CD14-positive monocyte (primary cell): ENCODE results near the gene HM13. TPM values are rescaled to one million over a fixed set of nuclear protein-coding genes. Genes with fewer than 3 reads are reported as not detected.

Experiments used
- DNase-seq, 3 donors: peaks; one replicate each; pipeline ENCODE4 v3.0.0-alpha.2; 2011 to 2022
- H2AFZ ChIP-seq: 2 replicates; pipeline ENCODE4 v1.6.0; 2012; ENCODE audit warnings: mild to moderate bottlenecking, low read depth, low read length, inconsistent platforms; ENCODE audit not compliant: insufficient read depth, poor library complexity, severe bottlenecking
- H3K27ac ChIP-seq, 2 donors: 1 replicate in 1 of 2; 2 replicates in 1 of 2; pipeline ENCODE4 v1.5.1; 2012 to 2013; ENCODE audit warnings: low read length in 2 of 2, control low read depth in 1 of 2, inconsistent platforms in 1 of 2, low read depth in 1 of 2, mild to moderate bottlenecking in 1 of 2
- H3K27me3 ChIP-seq, 2 donors: one replicate each; pipeline versions ENCODE4 v1.6.0 to v1.6.1; 2011 to 2013; ENCODE audit warnings: low read length in 2 of 2; ENCODE audit not compliant: control insufficient read depth in 2 of 2, insufficient read depth in 2 of 2
- H3K36me3 ChIP-seq, 2 donors: replicated peaks in 1 of 2; 1 replicate in 1 of 2; 2 replicates in 1 of 2; pipeline versions ENCODE4 v1.5.1 to v1.6.1; 2012 to 2013; ENCODE audit warnings: low read length in 2 of 2, control low read depth in 1 of 2, inconsistent platforms in 1 of 2, mild to moderate bottlenecking in 1 of 2; ENCODE audit not compliant: insufficient read depth in 2 of 2, control insufficient read depth in 1 of 2
- H3K4me1 ChIP-seq, 2 donors: 1 replicate in 1 of 2; 2 replicates in 1 of 2; pipeline versions ENCODE4 v1.5.1 to v1.6.1; 2012 to 2013; ENCODE audit warnings: low read length in 2 of 2, control low read depth in 1 of 2, inconsistent platforms in 1 of 2, mild to moderate bottlenecking in 1 of 2, moderate library complexity in 1 of 2; ENCODE audit not compliant: insufficient read depth in 2 of 2, control insufficient read depth in 1 of 2
- H3K4me2 ChIP-seq: replicated peaks from 2 replicates; pipeline ENCODE3; 2012; ENCODE audit warnings: low read length, moderate library complexity, mild to moderate bottlenecking; ENCODE audit not compliant: poor library complexity, severe bottlenecking; ENCODE audit errors: extremely low read depth
- H3K4me3 ChIP-seq, 3 experiments: fragments of 200-600 bp in 1 of 3; sonication (generic) in 1 of 3; replicated peaks in 1 of 3; 1 replicate in 2 of 3; 2 replicates in 1 of 3; pipeline ENCODE4 v1.5.1; 2011 to 2013; ENCODE audit warnings: low read length in 3 of 3, mild to moderate bottlenecking in 3 of 3, control low read depth in 2 of 3, low read depth in 2 of 3, inconsistent platforms in 1 of 3, moderate library complexity in 1 of 3
- H3K79me2 ChIP-seq: 2 replicates; pipeline ENCODE4 v1.6.0; 2012; ENCODE audit warnings: mild to moderate bottlenecking, control low read depth, inconsistent platforms, low read length, moderate library complexity; ENCODE audit not compliant: insufficient read depth
- H3K9ac ChIP-seq: 2 replicates; pipeline ENCODE4 v1.6.0; 2017; ENCODE audit warnings: low read length, mild to moderate bottlenecking; ENCODE audit not compliant: insufficient read depth, poor library complexity, severe bottlenecking
- H3K9me3 ChIP-seq, 2 donors: replicated peaks in 1 of 2; 1 replicate in 1 of 2; 2 replicates in 1 of 2; pipeline versions ENCODE4 v1.5.1 to v1.6.1; 2012 to 2013; ENCODE audit warnings: low read length in 2 of 2, control low read depth in 1 of 2; ENCODE audit not compliant: control insufficient read depth in 1 of 2, insufficient read depth in 1 of 2
- H4K20me1 ChIP-seq: 2 replicates; pipeline ENCODE4 v1.6.0; 2012; ENCODE audit warnings: mild to moderate bottlenecking, low read length, control low read depth, moderate library complexity; ENCODE audit not compliant: insufficient read depth
- H3K27ac Mint-ChIP-seq, 7 donors: one replicate each; pipeline ENCODE4 v1.8.0; 2020; ENCODE audit warnings: mild to moderate bottlenecking in 7 of 7, mixed read lengths in 7 of 7, moderate library complexity in 6 of 7, inconsistent platforms in 2 of 7
- H3K27me3 Mint-ChIP-seq, 3 donors: one replicate each; pipeline ENCODE4 v1.8.0; 2021 to 2022; ENCODE audit warnings: low read depth in 3 of 3, mild to moderate bottlenecking in 3 of 3, mixed read lengths in 3 of 3, moderate library complexity in 3 of 3, inconsistent platforms in 1 of 3
- H3K36me3 Mint-ChIP-seq, 2 donors: one replicate each; pipeline ENCODE4 v1.8.0; 2020; ENCODE audit warnings: mixed read lengths in 2 of 2, inconsistent platforms in 1 of 2, mild to moderate bottlenecking in 1 of 2
- H3K4me1 Mint-ChIP-seq: one replicate; pipeline ENCODE4 v1.8.0; 2020; ENCODE audit warnings: mild to moderate bottlenecking, mixed read lengths
- H3K4me3 Mint-ChIP-seq, 2 donors: one replicate each; pipeline ENCODE4 v1.8.0; 2020; ENCODE audit warnings: mild to moderate bottlenecking in 2 of 2, mixed read lengths in 2 of 2, moderate library complexity in 1 of 2
- H3K9me3 Mint-ChIP-seq, 7 donors: one replicate each; pipeline ENCODE4 v1.8.0; 2020 to 2022; ENCODE audit warnings: mixed read lengths in 7 of 7, mild to moderate bottlenecking in 6 of 7, moderate library complexity in 6 of 7, inconsistent platforms in 2 of 7
- WGBS: methylation state at CpG from one replicate; pipeline ENCODE4 v1.1.5; 2013; ENCODE audit warnings: missing lambda C conversion rate; ENCODE audit not compliant: insufficient coverage; 5-methylcytosine and 5-hydroxymethylcytosine counted together
- intact Hi-C, 2 donors: fragments of 100-400 bp; cut with micrococcal nuclease; formaldehyde crosslinking; loops; one replicate each; pipeline versions ENCODE4 v1.15.0 to v1.15.1; 2023
- polyA plus RNA-seq, 3 donors: library from polyadenylated mRNA; depleted of rRNA in 1 of 3; unstranded in 2 of 3; stranded (reverse) in 1 of 3; fragments of 300-500 nt in 2 of 3; fragments of >200 nt in 1 of 3; fragmentation: Illumina TruSeq in 2 of 3; gene quantifications; 1 replicate in 2 of 3; 2 replicates in 1 of 3; pipeline ENCODE4 v1.2.3, GENCODE V29; 2012 to 2021
- TF ChIP-seq, protein P1 (sequence below): fragments of 200-600 bp; IDR thresholded peaks from one replicate; pipeline ENCODE4 v1.8.0; 2022; ENCODE audit warnings: antibody characterized with exemption, mild to moderate bottlenecking

The HM13 gene
- polyA plus RNA-seq, 3 donors, result 199 to 329 (median 320) TPM

- Mint-ChIP-seq H3K9me3 (no peaks in the 10 kb centered on the region), H3K4me1 (peaks cover 32% of the 10 kb centered on the region), H3K27ac (peak overlapping the region in 4 of 7 donors; percentile 54 to 91 (median 80)), H3K27me3 (no peaks in the 10 kb centered on the region), H3K36me3 (peaks cover 67 to 96% of the 10 kb centered on the region in 2 donors), H3K4me3 (no peak overlapping the region)
- Histone ChIP-seq H3K79me2 (peaks cover 91% of the 10 kb centered on the region), H3K27me3 (no peaks in the 10 kb centered on the region), H3K4me2 (no peak overlapping the region), H3K27ac (peak overlapping the region in 1 of 2 donors; percentile 80), H3K4me3 (no peak overlapping the region), H2AFZ (no peak overlapping the region), H3K9ac (no peak overlapping the region), H3K9me3 (no peaks in the 10 kb centered on the region), H3K4me1 (peaks cover 29 to 41% of the 10 kb centered on the region in 2 donors), H3K36me3 (peaks cover 68 to 95% of the 10 kb centered on the region in 2 donors), H4K20me1 (peaks cover 81% of the 10 kb centered on the region)
- intact Hi-C loops, result no loop called here
- no peak for DNase-seq
- 93% methylated on average over 6 of the region's 8 CpGs for WGBS
- TF ChIP-seq, protein P1, sequence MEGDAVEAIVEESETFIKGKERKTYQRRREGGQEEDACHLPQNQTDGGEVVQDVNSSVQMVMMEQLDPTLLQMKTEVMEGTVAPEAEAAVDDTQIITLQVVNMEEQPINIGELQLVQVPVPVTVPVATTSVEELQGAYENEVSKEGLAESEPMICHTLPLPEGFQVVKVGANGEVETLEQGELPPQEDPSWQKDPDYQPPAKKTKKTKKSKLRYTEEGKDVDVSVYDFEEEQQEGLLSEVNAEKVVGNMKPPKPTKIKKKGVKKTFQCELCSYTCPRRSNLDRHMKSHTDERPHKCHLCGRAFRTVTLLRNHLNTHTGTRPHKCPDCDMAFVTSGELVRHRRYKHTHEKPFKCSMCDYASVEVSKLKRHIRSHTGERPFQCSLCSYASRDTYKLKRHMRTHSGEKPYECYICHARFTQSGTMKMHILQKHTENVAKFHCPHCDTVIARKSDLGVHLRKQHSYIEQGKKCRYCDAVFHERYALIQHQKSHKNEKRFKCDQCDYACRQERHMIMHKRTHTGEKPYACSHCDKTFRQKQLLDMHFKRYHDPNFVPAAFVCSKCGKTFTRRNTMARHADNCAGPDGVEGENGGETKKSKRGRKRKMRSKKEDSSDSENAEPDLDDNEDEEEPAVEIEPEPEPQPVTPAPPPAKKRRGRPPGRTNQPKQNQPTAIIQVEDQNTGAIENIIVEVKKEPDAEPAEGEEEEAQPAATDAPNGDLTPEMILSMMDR, result no peak
Observed at GRCh38 chr20:31542963-31543362, 28.7 kb downstream of the HM13 start.

DNA sequence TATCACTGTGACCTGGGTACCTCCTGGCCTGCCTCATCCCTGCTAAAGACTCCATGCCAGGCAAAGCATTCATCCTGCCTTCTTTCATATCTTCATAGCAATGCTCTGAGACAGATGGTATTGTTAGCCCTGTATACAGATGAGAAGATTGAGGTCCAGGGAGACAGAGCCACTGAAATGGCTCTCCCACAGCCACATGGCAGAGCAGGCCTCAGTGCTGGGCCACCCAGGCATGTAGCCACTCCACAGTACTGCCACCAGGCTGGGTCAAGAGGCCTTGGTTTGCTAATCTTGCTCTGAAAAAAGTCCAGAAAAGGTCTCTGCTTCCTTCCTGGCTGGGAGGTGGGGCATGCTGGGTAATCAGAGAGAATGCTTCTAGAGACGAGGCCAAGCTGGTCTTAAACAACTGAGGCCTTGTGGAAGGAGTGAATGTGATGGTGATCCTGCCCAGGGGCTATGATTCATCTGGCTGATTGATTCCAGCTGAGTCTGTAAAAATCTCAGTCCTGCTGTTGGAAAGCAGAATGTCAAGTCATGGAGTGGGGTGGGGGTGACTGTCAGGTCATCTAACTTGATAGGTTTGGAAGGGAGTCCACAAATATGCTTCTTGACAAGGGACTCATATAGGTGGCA lies 29.8 kb downstream of the HM13 start:
- intact Hi-C loops, result no loop called here
- Mint-ChIP-seq H3K9me3 (no peaks in the 10 kb centered on the region), H3K4me3 (no peak overlapping the region), H3K36me3 (peaks cover 67 to 96% of the 10 kb centered on the region in 2 donors), H3K27me3 (no peaks in the 10 kb centered on the region), H3K4me1 (peaks cover 34% of the 10 kb centered on the region), H3K27ac (peak overlapping the region in 6 of 7 donors; percentile 51 to 85 (median 70))
- H3K4me2 ChIP-seq, result no peak overlapping the region
- H3K27ac ChIP-seq, result peak overlapping the region in 1 of 2 donors; percentile 74
- peaks cover 68 to 95% of the 10 kb centered on the region in 2 donors for H3K36me3 ChIP-seq
- no peak overlapping the region for H2AFZ ChIP-seq
- TF ChIP-seq, protein P1, result no peak
- H4K20me1 ChIP-seq, result peaks cover 81% of the 10 kb centered on the region
- no peaks in the 10 kb centered on the region for H3K9me3 ChIP-seq
- no peak overlapping the region for H3K4me3 ChIP-seq
- H3K9ac ChIP-seq, result no peak overlapping the region
- no peak for DNase-seq
- H3K4me1 ChIP-seq, result peaks cover 27 to 39% of the 10 kb centered on the region in 2 donors
- H3K79me2 ChIP-seq, result peaks cover 91% of the 10 kb centered on the region
- 100% methylated on average over 1 of the region's 1 CpG for WGBS
- H3K27me3 ChIP-seq, result no peaks in the 10 kb centered on the region
